GM23338 (cell line): Measurements from ENCODE around the gene GATA5. TPM values are rescaled to one million over a fixed set of nuclear protein-coding genes. Genes with fewer than 3 reads are reported as not detected.

Experiments
- ATAC-seq: fragments of 200-7000 bp; cut with Tn5 transposase; 3 replicates; pipeline ENCODE4 v1.9.1; 2020
- DNase-seq: peaks from one replicate; pipeline ENCODE4 v3.0.0-alpha.2; 2015; ENCODE audit warnings: low spot score
- H2AFZ ChIP-seq: fragments of 200-600 bp; sonication (generic); 2 replicates; pipeline ENCODE4 v1.8.0; 2016; ENCODE audit warnings: antibody characterized with exemption, mild to moderate bottlenecking, moderate library complexity
- H3F3A ChIP-seq: fragments of 200-600 bp; sonication (generic); replicated peaks from 2 replicates; pipeline ENCODE4 v1.8.0; 2017; ENCODE audit warnings: antibody characterized with exemption, mixed run types, low read depth
- H3K27ac ChIP-seq: fragments of 200-600 bp; sonication (generic); 2 replicates; pipeline ENCODE4 v1.6.1; 2016; ENCODE audit warnings: low read depth
- H3K27me3 ChIP-seq: fragments of 200-600 bp; sonication (generic); 2 replicates; pipeline ENCODE4 v1.8.0; 2016; ENCODE audit warnings: mild to moderate bottlenecking, mixed run types, moderate library complexity; ENCODE audit not compliant: insufficient read depth
- H3K36me3 ChIP-seq: fragments of 200-600 bp; sonication (generic); 2 replicates; pipeline ENCODE4 v1.8.0; 2016; ENCODE audit warnings: mild to moderate bottlenecking; ENCODE audit not compliant: insufficient read depth
- H3K4me1 ChIP-seq: fragments of 200-600 bp; sonication (generic); 2 replicates; pipeline ENCODE4 v1.8.0; 2016; ENCODE audit warnings: mild to moderate bottlenecking, moderate library complexity; ENCODE audit not compliant: insufficient read depth
- H3K4me2 ChIP-seq: fragments of 200-600 bp; sonication (generic); 2 replicates; pipeline ENCODE4 v1.7.1; 2017; ENCODE audit warnings: mixed run types
- H3K4me3 ChIP-seq: fragments of 200-600 bp; sonication (generic); 2 replicates; pipeline ENCODE4 v1.6.1; 2016; ENCODE audit warnings: mixed run types
- H3K79me2 ChIP-seq: fragments of 200-600 bp; sonication (generic); replicated peaks from 2 replicates; pipeline ENCODE4 v1.8.0; 2017; ENCODE audit warnings: mild to moderate bottlenecking; ENCODE audit not compliant: insufficient read depth
- H3K9me2 ChIP-seq: fragments of 200-600 bp; sonication (generic); 2 replicates; pipeline ENCODE4 v1.8.0; 2017; ENCODE audit not compliant: insufficient read depth
- H4K20me1 ChIP-seq: fragments of 200-600 bp; sonication (generic); replicated peaks from 2 replicates; pipeline ENCODE4 v1.8.0; 2017; ENCODE audit warnings: mild to moderate bottlenecking; ENCODE audit not compliant: insufficient read depth
- H3K27ac Mint-ChIP-seq: 2 replicates; pipeline ENCODE4 v1.8.0; 2020; ENCODE audit warnings: inconsistent platforms, mild to moderate bottlenecking, moderate library complexity, mixed read lengths
- H3K27me3 Mint-ChIP-seq: 3 replicates; pipeline ENCODE4 v1.8.0; 2022; ENCODE audit warnings: low read depth, mild to moderate bottlenecking, moderate library complexity, mixed read lengths, inconsistent platforms; ENCODE audit not compliant: insufficient read depth, poor library complexity
- H3K36me3 Mint-ChIP-seq: 3 replicates; pipeline ENCODE4 v1.8.0; 2021; ENCODE audit warnings: low read depth, mild to moderate bottlenecking, inconsistent platforms, moderate library complexity, mixed read lengths
- H3K4me1 Mint-ChIP-seq: 3 replicates; pipeline ENCODE4 v1.8.0; 2020; ENCODE audit warnings: mild to moderate bottlenecking, inconsistent platforms, mixed read lengths
- H3K4me3 Mint-ChIP-seq: 3 replicates; pipeline ENCODE4 v1.8.0; 2021; ENCODE audit warnings: moderate library complexity, mild to moderate bottlenecking, inconsistent platforms, mixed read lengths
- H3K9me3 Mint-ChIP-seq: 3 replicates; pipeline ENCODE4 v1.8.0; 2020; ENCODE audit warnings: moderate library complexity, mild to moderate bottlenecking, inconsistent platforms, mixed read lengths
- CREB1 ChIP-seq: fragments of 250-450 bp; sonication (Bioruptor Pico); IDR thresholded peaks from 2 replicates; pipeline ENCODE4 v1.5.0; 2020; ENCODE audit warnings: low read depth, mild to moderate bottlenecking, moderate library complexity
- CTCF ChIP-seq, 2 experiments: fragments of 200-600 bp in 1 of 2; sonication (generic) in 1 of 2; conservative IDR thresholded peaks; 2 replicates each; pipeline versions ENCODE4 v1.5.1 to v1.6.1; 2016 to 2017; ENCODE audit warnings: antibody characterized with exemption in 2 of 2, low read depth in 2 of 2, mild to moderate bottlenecking in 2 of 2, moderate library complexity in 1 of 2
- ETS1 ChIP-seq: IDR thresholded peaks from 2 replicates; pipeline ENCODE4 v1.6.1; 2016; ENCODE audit warnings: antibody characterized with exemption
- EZH2 ChIP-seq: fragments of 200-600 bp; sonication (generic); IDR thresholded peaks from one replicate; pipeline ENCODE4 v1.8.0; 2017; ENCODE audit warnings: antibody characterized with exemption, mild to moderate bottlenecking, low read depth; ENCODE audit not compliant: unreplicated experiment
- EZH2phosphoT487 ChIP-seq: fragments of 200-600 bp; sonication (generic); IDR thresholded peaks from one replicate; pipeline ENCODE4 v1.8.1; 2018; ENCODE audit warnings: antibody characterized with exemption; ENCODE audit not compliant: unreplicated experiment
- NANOG ChIP-seq: IDR thresholded peaks from 2 replicates; pipeline ENCODE4 v1.6.1; 2016; ENCODE audit warnings: antibody characterized with exemption, borderline replicate concordance
- POLR2AphosphoS5 ChIP-seq: IDR thresholded peaks from 2 replicates; pipeline ENCODE4 v1.6.1; 2016; ENCODE audit warnings: antibody characterized with exemption, low read depth
- REST ChIP-seq: IDR thresholded peaks from one replicate; pipeline ENCODE4 v1.6.1; 2018; ENCODE audit warnings: antibody characterized with exemption; ENCODE audit not compliant: unreplicated experiment
- STAT1 ChIP-seq: IDR thresholded peaks from one replicate; pipeline ENCODE4 v1.6.1; 2016; ENCODE audit warnings: antibody characterized with exemption; ENCODE audit not compliant: unreplicated experiment
- ZNF114 ChIP-seq: fragments of 250-450 bp; sonication (Bioruptor Pico); IDR thresholded peaks from 2 replicates; pipeline ENCODE4 v1.5.0; 2020; ENCODE audit warnings: mild to moderate bottlenecking, moderate library complexity
- polyA plus RNA-seq: library from polyadenylated mRNA; unstranded; fragments of >200 nt; fragmentation: Nextera tagmentation; extraction: Ambion mirVana; gene quantifications from 2 replicates; pipeline ENCODE4 v1.2.1, GENCODE V29; 2016
- total RNA-seq: library from RNA; depleted of rRNA; stranded (reverse); fragments of >200 nt; shearing (Covaris generic); gene quantifications from 2 replicates; pipeline ENCODE4 v1.2.3, GENCODE V29; 2014

The GATA5 gene
- total and polyA plus RNA-seq, 2 experiments from 2014 or later = 0.60 to 0.73 TPM

- no peak overlapping the region for H3K4me3 ChIP-seq
- no peaks in the 10 kb centered on the region for H3K4me1 ChIP-seq
- ATAC-seq = no peak
- no peak for DNase-seq
- Mint-ChIP-seq H3K36me3 (no peaks in the 10 kb centered on the region), H3K4me3 (no peak overlapping the region), H3K27me3 (peaks cover 22% of the 10 kb centered on the region), H3K4me1 (no peaks in the 10 kb centered on the region), H3K27ac (no peak overlapping the region), H3K9me3 (no peaks in the 10 kb centered on the region)
- TF ChIP-seq REST (no peak), CREB1 (CRISPR knock-in tag) (no peak), EZH2 (no peak), ETS1 (no peak), ZNF114 (CRISPR knock-in tag) (no peak), CTCF (conservative IDR thresholded peaks at IDR 0.05; ENCODE audit: low read depth in 2 of 2) (no peak), STAT1 (no peak)
- H3K79me2 ChIP-seq = no peaks in the 10 kb centered on the region
- H2AFZ ChIP-seq = no peak overlapping the region
- no peak overlapping the region for H3K4me2 ChIP-seq
- H3K27me3 ChIP-seq = no peaks in the 10 kb centered on the region
- H3K27ac ChIP-seq = no peak overlapping the region
- H3K9me2 ChIP-seq = no peaks in the 10 kb centered on the region
- 0 out of 2 replicates have a peak, but pooled peaks cover 4% of the 10 kb centered on the region for H3F3A ChIP-seq
- no peaks in the 10 kb centered on the region for H4K20me1 ChIP-seq
- no peaks in the 10 kb centered on the region for H3K36me3 ChIP-seq
Measured at GRCh38 chr20:62439218-62439617, 36.6 kb downstream of the GATA5 start.

- no peaks in the 10 kb centered on the region for H3K27me3 ChIP-seq
- TF ChIP-seq NANOG = no peak
- no peak for TF ChIP-seq EZH2
- TF ChIP-seq ZNF114 (CRISPR knock-in tag) = no peak
- TF ChIP-seq EZH2phosphoT487 = no peak
- TF ChIP-seq POLR2AphosphoS5 = no peak
- H3K4me1 Mint-ChIP-seq = no peaks in the 10 kb centered on the region; the same call in 2 of the 3 replicates
Measured at GRCh38 chr20:62437927-62438326, 37.9 kb downstream of the GATA5 start.

More at GRCh38 chr20:62437927-62438326, 37.9 kb downstream of the GATA5 start:
- Histone ChIP-seq H3K27ac (no peak overlapping the region), H3K4me2 (no peak overlapping the region), H3F3A (0 out of 2 replicates have a peak, but pooled peaks cover 4% of the 10 kb centered on the region), H3K4me1 (no peaks in the 10 kb centered on the region), H2AFZ (no peak overlapping the region), H4K20me1 (no peaks in the 10 kb centered on the region), H3K36me3 (no peaks in the 10 kb centered on the region), H3K9me2 (no peaks in the 10 kb centered on the region), H3K4me3 (no peak overlapping the region), H3K79me2 (no peaks in the 10 kb centered on the region)
- peaks cover 20% of the 10 kb centered on the region for H3K27me3 Mint-ChIP-seq
- DNase-seq = peak; percentile 48
- no peak overlapping the region for H3K27ac Mint-ChIP-seq
- no peak overlapping the region for H3K4me3 Mint-ChIP-seq
- no peaks in the 10 kb centered on the region for H3K36me3 Mint-ChIP-seq
- no peaks in the 10 kb centered on the region for H3K9me3 Mint-ChIP-seq
- ATAC-seq = peak; percentile 77
